ENCODE results near the gene NFIA. TPM values are rescaled to one million over a fixed set of nuclear protein-coding genes. Genes with fewer than 3 reads are reported as not detected.

NFIA gene
- total RNA-seq, 1 experiment from 2014 or later = 0.35 TPM

DNA sequence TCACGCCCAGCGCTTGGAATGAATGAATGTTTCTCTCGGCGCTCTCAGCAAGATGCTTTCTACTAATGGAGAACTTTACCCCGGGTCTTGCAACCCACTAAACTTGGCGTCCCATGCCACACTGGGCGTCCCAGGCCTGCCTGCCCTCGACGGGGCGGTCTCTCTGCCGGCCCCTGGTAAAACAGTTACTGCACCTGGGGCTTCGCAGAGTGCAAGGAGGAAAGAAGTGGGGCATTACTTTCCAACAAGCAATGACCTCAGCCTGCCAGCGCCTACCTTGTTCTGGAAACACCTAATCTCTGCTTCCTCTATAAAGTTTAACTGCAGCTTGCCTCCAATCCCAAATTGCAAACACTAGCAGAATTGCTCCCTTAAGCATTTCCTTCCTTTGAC is 27.8 kb upstream of the NFIA start:
- Histone ChIP-seq H2BK20ac (ENCODE audit: low read depth, low read length, poor library complexity, severe bottlenecking) (no peak overlapping the region), H4K91ac (ENCODE audit: insufficient read length, low read depth, low read length) (no peak overlapping the region), H3K56ac (ENCODE audit: insufficient read length, low read depth, low read length) (no peak overlapping the region), H3K79me2 (ENCODE audit: insufficient read depth, low read length) (no peaks in the 10 kb centered on the region), H2BK12ac (ENCODE audit: insufficient read length, low read depth, low read length) (no peak overlapping the region), H3K9me3 (ENCODE audit: control insufficient read depth, low read depth, low read length) (no peaks in the 10 kb centered on the region), H3K4me2 (ENCODE audit: insufficient read depth, insufficient read length, low read length) (peak overlapping the region; percentile 65), H3T11ph (ENCODE audit: low read length) (no peak overlapping the region), H2BK120ac (ENCODE audit: low read depth, low read length, poor library complexity, severe bottlenecking) (no peak overlapping the region), H3K23me2 (ENCODE audit: insufficient read length, low read depth, low read length, poor library complexity, severe bottlenecking) (peaks cover 19% of the 10 kb centered on the region), H4K20me1 (ENCODE audit: control insufficient read depth, insufficient read depth, insufficient read length) (no peaks in the 10 kb centered on the region), H3K4me1 (ENCODE audit: insufficient read depth, low read length) (peaks cover 6% of the 10 kb centered on the region; the same call in 1 of the 2 replicates), H3K27ac (ENCODE audit: insufficient read length, low read depth, low read length) (no peak overlapping the region), H2AK5ac (ENCODE audit: insufficient read length, low read length) (no peak overlapping the region), H2BK5ac (ENCODE audit: insufficient read length, low read length) (no peak overlapping the region), H4K5ac (ENCODE audit: insufficient read length, low read depth, low read length) (no peak overlapping the region), H3K18ac (ENCODE audit: insufficient read length, low read depth, low read length) (no peak overlapping the region), H3K9ac (ENCODE audit: extremely low read depth, insufficient read length, low read length) (no peak overlapping the region), H3K79me1 (ENCODE audit: insufficient read depth, low read depth, low read length, poor library complexity, severe bottlenecking) (no peaks in the 10 kb centered on the region), H4K8ac (replicated peaks; ENCODE audit: insufficient read length, low read depth, low read length) (no peak overlapping the region), H3K14ac (ENCODE audit: insufficient read depth, low read length) (no peak overlapping the region), H2BK15ac (ENCODE audit: low read depth, low read length) (no peak overlapping the region), H2AFZ (ENCODE audit: low read length) (no peak overlapping the region), H3K27me3 (ENCODE audit: insufficient read depth, low read length) (peaks cover 61% of the 10 kb centered on the region), H3K23ac (ENCODE audit: insufficient read length, low read depth, low read length) (no peak overlapping the region), H3K4ac (ENCODE audit: low read depth, low read length) (no peak overlapping the region)
- no peak overlapping the region for H3K27ac Mint-ChIP-seq
- H3K4me1 Mint-ChIP-seq = peaks cover 50 to 61% of the 10 kb centered on the region in 2 experiments
- no CpG with 5 or more reads among the region's 13 CpGs for WGBS (ENCODE audit: extremely low coverage, insufficient read length, low lambda C conversion rate)
- no peak for DNase-seq
- H3K27me3 Mint-ChIP-seq (ENCODE audit: low read depth) = peaks cover 78% of the 10 kb centered on the region
- peaks cover 0 to 4% of the 10 kb centered on the region in 2 experiments; a peak in 2 of 5 replicates for H3K9me3 Mint-ChIP-seq
- H3K4me3 Mint-ChIP-seq = peak overlapping the region; percentile 36 to 76
- no peaks in the 10 kb centered on the region; a peak in 1 of 7 replicates for H3K36me3 Mint-ChIP-seq (ENCODE audit: insufficient read depth in 1 of 3, low read depth in 3 of 3)
- TF ChIP-seq, protein P1, sequence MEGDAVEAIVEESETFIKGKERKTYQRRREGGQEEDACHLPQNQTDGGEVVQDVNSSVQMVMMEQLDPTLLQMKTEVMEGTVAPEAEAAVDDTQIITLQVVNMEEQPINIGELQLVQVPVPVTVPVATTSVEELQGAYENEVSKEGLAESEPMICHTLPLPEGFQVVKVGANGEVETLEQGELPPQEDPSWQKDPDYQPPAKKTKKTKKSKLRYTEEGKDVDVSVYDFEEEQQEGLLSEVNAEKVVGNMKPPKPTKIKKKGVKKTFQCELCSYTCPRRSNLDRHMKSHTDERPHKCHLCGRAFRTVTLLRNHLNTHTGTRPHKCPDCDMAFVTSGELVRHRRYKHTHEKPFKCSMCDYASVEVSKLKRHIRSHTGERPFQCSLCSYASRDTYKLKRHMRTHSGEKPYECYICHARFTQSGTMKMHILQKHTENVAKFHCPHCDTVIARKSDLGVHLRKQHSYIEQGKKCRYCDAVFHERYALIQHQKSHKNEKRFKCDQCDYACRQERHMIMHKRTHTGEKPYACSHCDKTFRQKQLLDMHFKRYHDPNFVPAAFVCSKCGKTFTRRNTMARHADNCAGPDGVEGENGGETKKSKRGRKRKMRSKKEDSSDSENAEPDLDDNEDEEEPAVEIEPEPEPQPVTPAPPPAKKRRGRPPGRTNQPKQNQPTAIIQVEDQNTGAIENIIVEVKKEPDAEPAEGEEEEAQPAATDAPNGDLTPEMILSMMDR (conservative IDR thresholded peaks at IDR 0.05) = no peak

Measured in H9 (cell line).